Raji (cell line): Measurements from ENCODE around the gene HRG.

Source experiments
- POLR2A ChIP-seq: IDR thresholded peaks from 2 replicates; pipeline ENCODE4 v1.6.1; 2011; ENCODE audit warnings: low read depth, low read length, control low read depth; ENCODE audit not compliant: insufficient read depth

Gene HRG

GRCh38 chr3:186693843-186694242 lies 28.0 kb downstream of the HRG start:
- no peak for TF ChIP-seq POLR2A

GRCh38 chr3:186694288-186695032 lies 28.6 kb downstream of the HRG start:
- no peak for TF ChIP-seq POLR2A

- no peak for TF ChIP-seq POLR2A
Measured at GRCh38 chr3:186696522-186696921, 30.7 kb downstream of the HRG start.

- no peak for TF ChIP-seq POLR2A
Measured at GRCh38 chr3:186697510-186697909, 31.7 kb downstream of the HRG start.

GRCh38 chr3:186700267-186700666 lies 34.5 kb downstream of the HRG start:
- TF ChIP-seq POLR2A: no peak

GRCh38 chr3:186705882-186706780 lies 40.3 kb downstream of the HRG start:
- TF ChIP-seq POLR2A: no peak

- no peak for TF ChIP-seq POLR2A
Measured at GRCh38 chr3:186708983-186709679, 43.3 kb downstream of the HRG start.

- TF ChIP-seq POLR2A: no peak
Measured at GRCh38 chr3:186713499-186713898, 47.7 kb downstream of the HRG start.

- no peak for TF ChIP-seq POLR2A
Measured at GRCh38 chr3:186717039-186717457, 51.2 kb downstream of the HRG start, which contains the start of gene KNG1. Gene KNG1 (plus strand): TSS chr3:186717359. CDS start chr3:186717543, 184 bp downstream.

- TF ChIP-seq POLR2A: no peak
Measured at GRCh38 chr3:186719945-186720739, 54.3 kb downstream of the HRG start.

GRCh38 chr3:186722457-186722856 lies 56.6 kb downstream of the HRG start:
- TF ChIP-seq POLR2A: no peak

GRCh38 chr3:186724911-186725310 lies 59.1 kb downstream of the HRG start:
- TF ChIP-seq POLR2A: no peak
